ENCODE data around the gene FAM234A.

The FAM234A gene

GRCh38 chr16:193441-193840 is 41.2 kb upstream of the FAM234A start:
- no peak overlapping the region for H3K23ac ChIP-seq (ENCODE audit: low read length)
- H3K9ac ChIP-seq (ENCODE audit: low read length) = no peak overlapping the region
- no peak overlapping the region for H3K27ac ChIP-seq (ENCODE audit: low read depth, low read length)
- H3K4me1 ChIP-seq (ENCODE audit: control insufficient read depth in 1 of 2, insufficient read depth in 2 of 2, low read length in 2 of 2) = no peaks in the 10 kb centered on the region
- H3K4me3 ChIP-seq (ENCODE audit: low read depth, low read length) = no peak overlapping the region
- no peak overlapping the region for H2BK12ac ChIP-seq (ENCODE audit: low read length)
- peaks cover 87 to 90% of the 10 kb centered on the region in 2 experiments for H3K36me3 ChIP-seq (ENCODE audit: control insufficient read depth in 1 of 2, insufficient read depth in 2 of 2, low read length in 2 of 2)
- H3K4ac ChIP-seq (ENCODE audit: low read depth, low read length) = no peak overlapping the region
- no peak overlapping the region for H2BK120ac ChIP-seq (ENCODE audit: insufficient read depth, low read length, poor library complexity)
- H3K79me1 ChIP-seq (ENCODE audit: low read length) = no peaks in the 10 kb centered on the region
- no peaks in the 10 kb centered on the region for H3K79me2 ChIP-seq (ENCODE audit: control insufficient read depth, insufficient read depth, low read length, poor library complexity)
- no peak overlapping the region for H4K91ac ChIP-seq (ENCODE audit: low read depth, low read length)
- no peaks in the 10 kb centered on the region for H3K9me3 ChIP-seq (ENCODE audit: insufficient read depth, low read depth, low read length)
- peak; percentile 86 to 88 for DNase-seq
- no peaks in the 10 kb centered on the region for H3K27me3 ChIP-seq (ENCODE audit: insufficient read depth, low read length)
- no peak overlapping the region for H2BK5ac ChIP-seq (ENCODE audit: low read depth, low read length, poor library complexity)
- H4K8ac ChIP-seq (ENCODE audit: low read depth, low read length) = no peak overlapping the region
- no peak overlapping the region for H3K18ac ChIP-seq (ENCODE audit: low read length)
- no peak overlapping the region for H3K14ac ChIP-seq (ENCODE audit: low read length)
- no peak overlapping the region for H4K12ac ChIP-seq (ENCODE audit: low read depth, low read length)
- H3K4me2 ChIP-seq (ENCODE audit: low read length) = no peak overlapping the region
- no peak overlapping the region for H2AFZ ChIP-seq (ENCODE audit: insufficient read depth, low read length, poor library complexity)
- H2AK5ac ChIP-seq (ENCODE audit: low read length) = no peak overlapping the region
- WGBS (ENCODE audit: extremely low coverage, insufficient coverage, insufficient read length) = no CpG with 5 or more reads among the region's 15 CpGs

- no peak overlapping the region for H3K4me3 ChIP-seq (ENCODE audit: low read depth, low read length)
- no peak overlapping the region for H4K8ac ChIP-seq (ENCODE audit: low read depth, low read length)
- no peaks in the 10 kb centered on the region for H3K27me3 ChIP-seq (ENCODE audit: insufficient read depth, low read length)
- WGBS (ENCODE audit: extremely low coverage, insufficient coverage, insufficient read length) = no CpG with 5 or more reads among the region's 6 CpGs
- no peaks in the 10 kb centered on the region for H3K79me2 ChIP-seq (ENCODE audit: control insufficient read depth, insufficient read depth, low read length, poor library complexity)
- H4K91ac ChIP-seq (ENCODE audit: low read depth, low read length) = no peak overlapping the region
- no peak overlapping the region for H2AFZ ChIP-seq (ENCODE audit: insufficient read depth, low read length, poor library complexity)
- no peak overlapping the region for H2AK5ac ChIP-seq (ENCODE audit: low read length)
- H3K27ac ChIP-seq (ENCODE audit: low read depth, low read length) = no peak overlapping the region
- H3K14ac ChIP-seq (ENCODE audit: low read length) = no peak overlapping the region
- H3K9me3 ChIP-seq (ENCODE audit: insufficient read depth, low read depth, low read length) = no peaks in the 10 kb centered on the region
- no peak overlapping the region for H3K4me2 ChIP-seq (ENCODE audit: low read length)
- H2BK12ac ChIP-seq (ENCODE audit: low read length) = no peak overlapping the region
- H2BK120ac ChIP-seq (ENCODE audit: insufficient read depth, low read length, poor library complexity) = no peak overlapping the region
- DNase-seq = no peak
- H3K36me3 ChIP-seq (ENCODE audit: control insufficient read depth in 1 of 2, insufficient read depth in 2 of 2, low read length in 2 of 2) = peaks cover 87 to 88% of the 10 kb centered on the region in 2 experiments
- no peaks in the 10 kb centered on the region for H3K4me1 ChIP-seq (ENCODE audit: control insufficient read depth in 1 of 2, insufficient read depth in 2 of 2, low read length in 2 of 2)
- H4K12ac ChIP-seq (ENCODE audit: low read depth, low read length) = no peak overlapping the region
- no peak overlapping the region for H3K9ac ChIP-seq (ENCODE audit: low read length)
- H2BK5ac ChIP-seq (ENCODE audit: low read depth, low read length, poor library complexity) = no peak overlapping the region
- H3K18ac ChIP-seq (ENCODE audit: low read length) = no peak overlapping the region
- H3K79me1 ChIP-seq (ENCODE audit: low read length) = no peaks in the 10 kb centered on the region
- H3K4ac ChIP-seq (ENCODE audit: low read depth, low read length) = no peak overlapping the region
- no peak overlapping the region for H3K23ac ChIP-seq (ENCODE audit: low read length)
Measured at GRCh38 chr16:194516-194915, 40.1 kb upstream of the FAM234A start.

- Histone ChIP-seq H3K4me2 (ENCODE audit: low read length) (peak overlapping the region; percentile 13), H2BK12ac (ENCODE audit: low read length) (no peak overlapping the region), H3K4me1 (ENCODE audit: control insufficient read depth in 1 of 2, insufficient read depth in 2 of 2, low read length in 2 of 2) (peaks cover 3 to 5% of the 10 kb centered on the region in 2 experiments), H3K18ac (ENCODE audit: low read length) (no peak overlapping the region), H3K23ac (ENCODE audit: low read length) (no peak overlapping the region), H3K79me1 (ENCODE audit: low read length) (peaks cover 3% of the 10 kb centered on the region), H3K14ac (ENCODE audit: low read length) (no peak overlapping the region), H3K9me3 (ENCODE audit: insufficient read depth, low read depth, low read length) (no peaks in the 10 kb centered on the region), H4K91ac (ENCODE audit: low read depth, low read length) (no peak overlapping the region), H2AK5ac (ENCODE audit: low read length) (no peak overlapping the region), H4K8ac (ENCODE audit: low read depth, low read length) (no peak overlapping the region), H2BK120ac (ENCODE audit: insufficient read depth, low read length, poor library complexity) (no peak overlapping the region), H3K9ac (ENCODE audit: low read length) (no peak overlapping the region), H3K36me3 (ENCODE audit: control insufficient read depth in 1 of 2, insufficient read depth in 2 of 2, low read length in 2 of 2) (peaks cover 54 to 64% of the 10 kb centered on the region in 2 experiments), H3K27me3 (ENCODE audit: insufficient read depth, low read length) (no peaks in the 10 kb centered on the region), H2AFZ (ENCODE audit: insufficient read depth, low read length, poor library complexity) (no peak overlapping the region), H3K27ac (ENCODE audit: low read depth, low read length) (peak overlapping the region; percentile 65), H3K4me3 (ENCODE audit: low read depth, low read length) (no peak overlapping the region), H3K4ac (ENCODE audit: low read depth, low read length) (no peak overlapping the region), H2BK5ac (ENCODE audit: low read depth, low read length, poor library complexity) (no peak overlapping the region), H4K12ac (ENCODE audit: low read depth, low read length) (no peak overlapping the region), H3K79me2 (ENCODE audit: control insufficient read depth, insufficient read depth, low read length, poor library complexity) (no peaks in the 10 kb centered on the region)
- no CpG with 5 or more reads among the region's 5 CpGs for WGBS (ENCODE audit: extremely low coverage, insufficient coverage, insufficient read length)
- peak; percentile 83 to 95 for DNase-seq
Measured at GRCh38 chr16:200388-200787, 34.2 kb upstream of the FAM234A start.

- no peak overlapping the region for H2BK5ac ChIP-seq (ENCODE audit: low read depth, low read length, poor library complexity)
- H3K79me2 ChIP-seq (ENCODE audit: control insufficient read depth, insufficient read depth, low read length, poor library complexity) = no peaks in the 10 kb centered on the region
- no peak overlapping the region for H2BK120ac ChIP-seq (ENCODE audit: insufficient read depth, low read length, poor library complexity)
- H3K36me3 ChIP-seq (ENCODE audit: control insufficient read depth in 1 of 2, insufficient read depth in 2 of 2, low read length in 2 of 2) = peaks cover 47 to 58% of the 10 kb centered on the region in 2 experiments
- H3K4ac ChIP-seq (ENCODE audit: low read depth, low read length) = no peak overlapping the region
- no peak overlapping the region for H4K12ac ChIP-seq (ENCODE audit: low read depth, low read length)
- H3K27ac ChIP-seq (ENCODE audit: low read depth, low read length) = no peak overlapping the region
- H3K4me1 ChIP-seq (ENCODE audit: control insufficient read depth in 1 of 2, insufficient read depth in 2 of 2, low read length in 2 of 2) = peaks cover 3 to 5% of the 10 kb centered on the region in 2 experiments
- no peak overlapping the region for H2AFZ ChIP-seq (ENCODE audit: insufficient read depth, low read length, poor library complexity)
- H3K9ac ChIP-seq (ENCODE audit: low read length) = no peak overlapping the region
- no CpG with 5 or more reads among the region's 4 CpGs for WGBS (ENCODE audit: extremely low coverage, insufficient coverage, insufficient read length)
- no peak overlapping the region for H3K4me3 ChIP-seq (ENCODE audit: low read depth, low read length)
- H3K27me3 ChIP-seq (ENCODE audit: insufficient read depth, low read length) = no peaks in the 10 kb centered on the region
- no peak overlapping the region for H3K23ac ChIP-seq (ENCODE audit: low read length)
- H4K8ac ChIP-seq (ENCODE audit: low read depth, low read length) = no peak overlapping the region
- no peak overlapping the region for H3K4me2 ChIP-seq (ENCODE audit: low read length)
- no peak for DNase-seq
- no peak overlapping the region for H4K91ac ChIP-seq (ENCODE audit: low read depth, low read length)
- peaks cover 3% of the 10 kb centered on the region for H3K79me1 ChIP-seq (ENCODE audit: low read length)
- H3K14ac ChIP-seq (ENCODE audit: low read length) = no peak overlapping the region
- H2BK12ac ChIP-seq (ENCODE audit: low read length) = no peak overlapping the region
- H2AK5ac ChIP-seq (ENCODE audit: low read length) = no peak overlapping the region
- H3K18ac ChIP-seq (ENCODE audit: low read length) = no peak overlapping the region
- no peaks in the 10 kb centered on the region for H3K9me3 ChIP-seq (ENCODE audit: insufficient read depth, low read depth, low read length)
Measured at GRCh38 chr16:203246-203645, 31.4 kb upstream of the FAM234A start.
